HFFc6 (cell line): ENCODE measurements around the gene JCHAIN. TPM values are rescaled to one million over a fixed set of nuclear protein-coding genes. Genes with fewer than 3 reads are reported as not detected.

Source experiments
- DNase-seq: peaks from one replicate; pipeline ENCODE4 v3.0.0-alpha.2; 2018
- H3K27ac Mint-ChIP-seq: 2 replicates; pipeline ENCODE4 v1.8.0; 2020; ENCODE audit warnings: mild to moderate bottlenecking, mixed read lengths
- H3K27me3 Mint-ChIP-seq: 2 replicates; pipeline ENCODE4 v1.8.0; 2021; ENCODE audit warnings: mild to moderate bottlenecking, moderate library complexity, mixed read lengths; ENCODE audit not compliant: insufficient read depth
- H3K36me3 Mint-ChIP-seq: 2 replicates; pipeline ENCODE4 v1.8.0; 2021; ENCODE audit warnings: low read depth, mixed read lengths
- H3K4me1 Mint-ChIP-seq: 2 replicates; pipeline ENCODE4 v1.8.0; 2020; ENCODE audit warnings: low read depth, mixed read lengths
- H3K4me3 Mint-ChIP-seq: 2 replicates; pipeline ENCODE4 v1.8.0; 2020; ENCODE audit warnings: mild to moderate bottlenecking, moderate library complexity, mixed read lengths
- H3K9me3 Mint-ChIP-seq: 2 replicates; pipeline ENCODE4 v1.8.0; 2020; ENCODE audit warnings: mild to moderate bottlenecking, mixed read lengths
- total RNA-seq, 6 experiments: library from RNA; stranded (reverse); fragmentation: NEBNext Ultra II Directional; extraction: Animal tissue kit (Norgen Biotek cat#: 25700); gene quantifications; 2 replicates in 1 of 6; 3 replicates in 5 of 6; pipeline ENCODE4 v1.2.3, GENCODE V29; 2021
- TF ChIP-seq, protein P1 (sequence below): fragments of 200-600 bp; sonication (generic); IDR thresholded peaks from 2 replicates; pipeline ENCODE4 v1.5.0; 2021; ENCODE audit warnings: antibody characterized with exemption, mild to moderate bottlenecking

The JCHAIN gene
- total RNA-seq, 6 experiments from 2014 or later, result 0.15 to 1.3 (median 0.46) TPM; not detected in 1

- H3K9me3 Mint-ChIP-seq, result no peaks in the 10 kb centered on the region
- TF ChIP-seq, protein P1, sequence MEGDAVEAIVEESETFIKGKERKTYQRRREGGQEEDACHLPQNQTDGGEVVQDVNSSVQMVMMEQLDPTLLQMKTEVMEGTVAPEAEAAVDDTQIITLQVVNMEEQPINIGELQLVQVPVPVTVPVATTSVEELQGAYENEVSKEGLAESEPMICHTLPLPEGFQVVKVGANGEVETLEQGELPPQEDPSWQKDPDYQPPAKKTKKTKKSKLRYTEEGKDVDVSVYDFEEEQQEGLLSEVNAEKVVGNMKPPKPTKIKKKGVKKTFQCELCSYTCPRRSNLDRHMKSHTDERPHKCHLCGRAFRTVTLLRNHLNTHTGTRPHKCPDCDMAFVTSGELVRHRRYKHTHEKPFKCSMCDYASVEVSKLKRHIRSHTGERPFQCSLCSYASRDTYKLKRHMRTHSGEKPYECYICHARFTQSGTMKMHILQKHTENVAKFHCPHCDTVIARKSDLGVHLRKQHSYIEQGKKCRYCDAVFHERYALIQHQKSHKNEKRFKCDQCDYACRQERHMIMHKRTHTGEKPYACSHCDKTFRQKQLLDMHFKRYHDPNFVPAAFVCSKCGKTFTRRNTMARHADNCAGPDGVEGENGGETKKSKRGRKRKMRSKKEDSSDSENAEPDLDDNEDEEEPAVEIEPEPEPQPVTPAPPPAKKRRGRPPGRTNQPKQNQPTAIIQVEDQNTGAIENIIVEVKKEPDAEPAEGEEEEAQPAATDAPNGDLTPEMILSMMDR, result no peak
- no peaks in the 10 kb centered on the region for H3K36me3 Mint-ChIP-seq
- peaks cover 42% of the 10 kb centered on the region for H3K4me1 Mint-ChIP-seq
- H3K4me3 Mint-ChIP-seq, result no peak overlapping the region
- no peak overlapping the region for H3K27ac Mint-ChIP-seq
- DNase-seq, result no peak
- no peaks in the 10 kb centered on the region for H3K27me3 Mint-ChIP-seq
Measured at GRCh38 chr4:70712150-70712549, 45.8 kb upstream of the JCHAIN start.

GRCh38 chr4:70711599-70711998 is 45.3 kb upstream of the JCHAIN start:
- Mint-ChIP-seq H3K27ac (no peak overlapping the region), H3K9me3 (no peaks in the 10 kb centered on the region), H3K27me3 (no peaks in the 10 kb centered on the region), H3K4me1 (peaks cover 47% of the 10 kb centered on the region), H3K36me3 (no peaks in the 10 kb centered on the region), H3K4me3 (no peak overlapping the region)
- no peak for DNase-seq
- TF ChIP-seq, protein P1, result no peak

DNA sequence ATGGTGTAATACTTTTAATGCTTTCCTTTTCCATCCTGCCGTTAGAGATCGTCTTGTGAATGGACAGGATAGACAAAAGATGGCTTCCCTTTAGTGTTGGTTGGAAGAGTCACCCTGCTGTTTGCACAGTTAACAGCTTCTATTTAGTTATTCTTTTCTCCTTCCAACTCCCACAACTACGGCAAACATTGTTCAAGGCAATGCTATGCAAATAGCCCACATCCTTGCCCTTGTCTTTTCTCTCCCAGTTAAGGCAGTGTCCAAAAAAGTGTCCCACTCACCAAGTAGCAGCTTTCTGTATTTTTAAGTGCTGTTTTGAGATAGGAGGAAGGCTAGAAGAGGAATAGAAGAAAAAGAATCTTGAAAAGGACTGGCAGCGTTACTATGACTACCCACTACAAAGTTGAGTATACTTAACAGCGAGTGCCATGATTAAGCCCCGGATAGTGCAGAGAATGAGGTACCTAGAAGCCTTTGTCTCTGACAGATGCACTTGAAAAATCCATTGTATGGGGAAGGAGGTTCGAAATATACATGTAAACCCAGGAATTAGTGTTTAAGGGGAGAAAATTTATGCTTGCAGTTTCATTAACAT is 43.4 kb upstream of the JCHAIN start:
- TF ChIP-seq, protein P1, result no peak
- Mint-ChIP-seq H3K4me3 (no peak overlapping the region), H3K9me3 (no peaks in the 10 kb centered on the region), H3K4me1 (peaks cover 50% of the 10 kb centered on the region), H3K27ac (no peak overlapping the region), H3K36me3 (no peaks in the 10 kb centered on the region), H3K27me3 (no peaks in the 10 kb centered on the region)
- DNase-seq, result no peak

GRCh38 chr4:70706516-70706915 is 40.2 kb upstream of the JCHAIN start:
- Mint-ChIP-seq H3K4me1 (peaks cover 35% of the 10 kb centered on the region), H3K36me3 (no peaks in the 10 kb centered on the region), H3K27ac (peak overlapping the region; percentile 96), H3K4me3 (peak overlapping the region; percentile 98), H3K27me3 (no peaks in the 10 kb centered on the region), H3K9me3 (no peaks in the 10 kb centered on the region)
- no peak for DNase-seq
- TF ChIP-seq, protein P1, result no peak

DNA sequence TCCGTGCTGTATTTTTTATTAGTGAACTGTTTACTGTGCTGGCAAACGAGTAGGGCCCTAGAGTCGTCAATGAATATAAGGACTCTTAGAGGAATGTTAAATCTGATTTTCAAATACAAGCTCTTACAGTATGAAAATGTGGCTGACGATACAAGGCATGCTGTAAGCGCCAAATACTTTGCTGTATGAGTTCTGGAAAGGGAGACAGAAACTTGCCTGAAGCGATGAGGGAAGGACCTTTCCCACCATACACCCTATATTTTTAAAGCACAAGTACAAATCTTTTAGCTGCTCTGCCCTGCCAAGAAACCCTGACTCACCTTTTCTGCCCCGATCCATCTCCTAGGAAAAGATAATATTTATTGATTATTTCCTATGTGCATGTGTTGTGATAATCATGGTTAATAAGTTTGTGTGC is 39.7 kb upstream of the JCHAIN start:
- H3K4me1 Mint-ChIP-seq, result peaks cover 35% of the 10 kb centered on the region
- peak overlapping the region; percentile 98 for H3K4me3 Mint-ChIP-seq
- H3K27ac Mint-ChIP-seq, result peak overlapping the region; percentile 96
- no peaks in the 10 kb centered on the region for H3K9me3 Mint-ChIP-seq
- TF ChIP-seq, protein P1, result no peak
- no peaks in the 10 kb centered on the region for H3K27me3 Mint-ChIP-seq
- no peak for DNase-seq
- no peaks in the 10 kb centered on the region for H3K36me3 Mint-ChIP-seq
